Measurements from ENCODE around the gene CD300LD. TPM values are rescaled to one million over a fixed set of nuclear protein-coding genes. Genes with fewer than 3 reads are reported as not detected.

The CD300LD gene
- total RNA-seq, 3 donors from 2014 or later = not detected

- Histone ChIP-seq H3K36me3 (no peaks in the 10 kb centered on the region), H3K9me3 (no peaks in the 10 kb centered on the region), H3K27me3 (peaks cover 0 to 3% of the 10 kb centered on the region in 2 donors), H3K4me3 (no peak overlapping the region), H3K27ac (no peak overlapping the region), H3K4me1 (no peaks in the 10 kb centered on the region)
- intact Hi-C loops (cut with DNase I; ENCODE audit: low total_unique reads) = no loop called here
- TF ChIP-seq POLR2AphosphoS5 (IDR thresholded peaks at IDR 0.05) (no peak), POLR2A (IDR thresholded peaks at IDR 0.05) (no peak), CTCF (IDR thresholded peaks at IDR 0.05) (no peak)
- no peak for DNase-seq (ENCODE audit: low spot score in 2 of 2)
Measured at GRCh38 chr17:74543891-74544760, 48.0 kb downstream of the CD300LD start.

- no peak for TF ChIP-seq POLR2AphosphoS5 (IDR thresholded peaks at IDR 0.05)
- TF ChIP-seq CTCF (IDR thresholded peaks at IDR 0.05) = no peak
- TF ChIP-seq POLR2A (IDR thresholded peaks at IDR 0.05) = no peak
- Histone ChIP-seq H3K9me3 (no peaks in the 10 kb centered on the region), H3K36me3 (no peaks in the 10 kb centered on the region), H3K4me1 (no peaks in the 10 kb centered on the region), H3K27ac (no peak overlapping the region), H3K4me3 (no peak overlapping the region), H3K27me3 (peaks cover 0 to 3% of the 10 kb centered on the region in 2 donors)
- intact Hi-C loops (cut with DNase I; ENCODE audit: low total_unique reads) = no loop called here
- DNase-seq (ENCODE audit: low spot score in 2 of 2) = no peak
Measured at GRCh38 chr17:74543406-74543805, 48.7 kb downstream of the CD300LD start.

- TF ChIP-seq POLR2A (IDR thresholded peaks at IDR 0.05) = no peak
- no peak for TF ChIP-seq CTCF (IDR thresholded peaks at IDR 0.05)
- no peak for TF ChIP-seq POLR2AphosphoS5 (IDR thresholded peaks at IDR 0.05)
- no peak for DNase-seq (ENCODE audit: low spot score in 2 of 2)
Measured at GRCh38 chr17:74542727-74543383, 49.2 kb downstream of the CD300LD start.

GRCh38 chr17:74542166-74542565 lies 49.9 kb downstream of the CD300LD start:
- Histone ChIP-seq H3K27me3 (peaks cover 0 to 3% of the 10 kb centered on the region in 2 donors), H3K36me3 (no peaks in the 10 kb centered on the region), H3K27ac (no peak overlapping the region), H3K4me3 (no peak overlapping the region), H3K4me1 (no peaks in the 10 kb centered on the region), H3K9me3 (no peaks in the 10 kb centered on the region)
- no peak for DNase-seq (ENCODE audit: low spot score in 2 of 2)
- TF ChIP-seq CTCF (IDR thresholded peaks at IDR 0.05) (no peak), POLR2A (IDR thresholded peaks at IDR 0.05) (no peak), POLR2AphosphoS5 (IDR thresholded peaks at IDR 0.05) (no peak)
- intact Hi-C loops (cut with DNase I; ENCODE audit: low total_unique reads) = no loop called here

More at GRCh38 chr17:74542727-74543383, 49.2 kb downstream of the CD300LD start:
- H3K27me3 ChIP-seq = peaks cover 0 to 3% of the 10 kb centered on the region in 2 donors
- no peak overlapping the region for H3K4me3 ChIP-seq
- no peaks in the 10 kb centered on the region for H3K9me3 ChIP-seq
- no peaks in the 10 kb centered on the region for H3K36me3 ChIP-seq
- no peaks in the 10 kb centered on the region for H3K4me1 ChIP-seq
- H3K27ac ChIP-seq = no peak overlapping the region
- intact Hi-C loops (cut with DNase I; ENCODE audit: low total_unique reads) = no loop called here
